Kidney (tissue), 14 donors: ENCODE measurements around the gene RNASE13. TPM values are rescaled to one million over a fixed set of nuclear protein-coding genes. Genes with fewer than 3 reads are reported as not detected.

Source experiments
- DNase-seq, 5 donors: peaks; one replicate each; pipeline ENCODE4 v3.0.0-alpha.2; 2013 to 2020
- FAIRE-seq: peaks from 2 replicates; lab custom pipeline; 2012; peaks lifted over from hg19 to GRCh38; lab: Jason Lieb, UNC
- H3K27ac ChIP-seq, 2 donors: one replicate each; pipeline ENCODE4 v1.7.0; 2013; ENCODE audit warnings: low read depth in 2 of 2, low read length in 2 of 2, inconsistent platforms in 1 of 2
- H3K27me3 ChIP-seq: one replicate; pipeline ENCODE4 v1.7.1; 2013; ENCODE audit warnings: low read length, inconsistent platforms; ENCODE audit not compliant: control insufficient read depth, insufficient read depth
- H3K36me3 ChIP-seq, 3 donors: one replicate each; pipeline versions ENCODE4 v1.7.0 to v1.7.1; 2013; ENCODE audit warnings: low read length in 3 of 3, control low read depth in 1 of 3, inconsistent platforms in 1 of 3; ENCODE audit not compliant: insufficient read depth in 3 of 3, control insufficient read depth in 2 of 3
- H3K4me1 ChIP-seq, 3 donors: one replicate each; pipeline versions ENCODE4 v1.7.0 to v1.7.1; 2013; ENCODE audit warnings: low read length in 3 of 3, inconsistent platforms in 1 of 3, low read depth in 1 of 3; ENCODE audit not compliant: control insufficient read depth in 2 of 3, insufficient read depth in 2 of 3
- H3K4me3 ChIP-seq, 3 donors: one replicate each; pipeline versions ENCODE4 v1.7.0 to v1.8.1; 2013; ENCODE audit warnings: low read length in 3 of 3, control low read depth in 1 of 3, inconsistent platforms in 1 of 3
- H3K9ac ChIP-seq, 3 donors: one replicate each; pipeline versions ENCODE4 v1.7.0 to v1.7.1; 2013; ENCODE audit warnings: low read length in 3 of 3, control low read depth in 1 of 3, inconsistent platforms in 1 of 3
- H3K9me3 ChIP-seq, 3 donors: one replicate each; pipeline versions ENCODE4 v1.7.0 to v1.7.1; 2013; ENCODE audit warnings: low read length in 3 of 3, control low read depth in 1 of 3, inconsistent platforms in 1 of 3; ENCODE audit not compliant: control insufficient read depth in 2 of 3, insufficient read depth in 1 of 3
- CTCF ChIP-seq: IDR thresholded peaks from 3 replicates; pipeline ENCODE4 v1.5.1; 2012; ENCODE audit warnings: mild to moderate bottlenecking, moderate library complexity, borderline replicate concordance; ENCODE audit not compliant: insufficient read depth; ENCODE audit errors: extremely low read depth
- intact Hi-C: fragments of 100-400 bp; cut with DNase I; formaldehyde crosslinking; loops from one replicate; pipeline ENCODE4 v1.11.1; 2022
- polyA plus RNA-seq: library from polyadenylated mRNA; stranded (reverse); fragments of 350-450 nt; fragmentation: Illumina TruSeq; extraction: RNeasy Lipid Tissue Mini Kit (QIAGEN cat#74804); gene quantifications from one replicate; pipeline ENCODE4 v1.2.3, GENCODE V29; 2014; ENCODE audit warnings: low read depth, low replicate concordance; ENCODE audit not compliant: insufficient read depth
- total RNA-seq: library from RNA; stranded (reverse); fragmentation: NEBNext Ultra II Directional; extraction: Animal tissue kit (Norgen Biotek cat#: 25700); gene quantifications from one replicate; pipeline ENCODE4 v1.2.1, GENCODE V29; 2021
- donor health status: control.
- donor health status: control.
- donor health status: control.
- donor health status: control.
- donor health status: control.
- donor health status: DM: yes; HTN: yes; CAD: no.
- donor health status: Normal renal cell carcinoma (clear cell type).

RNASE13 gene
- total and polyA plus RNA-seq, 2 donors from 2014 or later = not detected

GRCh38 chr14:20999591-20999990 is 35.0 kb downstream of the RNASE13 start:
- H3K36me3 ChIP-seq = peaks cover 4 to 29% (median 22%) of the 10 kb centered on the region in 3 donors
- no peak overlapping the region for H3K27ac ChIP-seq
- FAIRE-seq (no peak), DNase-seq (no peak)
- H3K9ac ChIP-seq = no peak overlapping the region
- H3K9me3 ChIP-seq = no peaks in the 10 kb centered on the region
- H3K27me3 ChIP-seq = no peaks in the 10 kb centered on the region
- intact Hi-C loops = no loop called here
- no peak overlapping the region for H3K4me3 ChIP-seq
- no peak for TF ChIP-seq CTCF
- no peaks in the 10 kb centered on the region for H3K4me1 ChIP-seq

GRCh38 chr14:20998674-20999366 is 35.8 kb downstream of the RNASE13 start, which contains the start of gene SLC39A2:
TSS of gene SLC39A2 (plus strand) at chr14:20999293. CDS start at chr14:20999447, 154 bp downstream.
- DNase-seq = peak in 2 of 5 donors; percentile 44 to 51
- H3K9me3 ChIP-seq = no peaks in the 10 kb centered on the region
- H3K4me3 ChIP-seq = no peak within 1 kb of the TSS
- TF ChIP-seq CTCF = no peak
- H3K4me1 ChIP-seq = no peaks in the 10 kb centered on the region
- peaks cover 6 to 37% (median 24%) of the 10 kb centered on the region in 3 donors for H3K36me3 ChIP-seq
- no peak within 1 kb of the TSS for H3K27ac ChIP-seq
- H3K27me3 ChIP-seq = no peaks in the 10 kb centered on the region
- FAIRE-seq = no peak
- intact Hi-C loops = no loop called here
- H3K9ac ChIP-seq = no peak within 1 kb of the TSS

- H3K9me3 ChIP-seq = no peaks in the 10 kb centered on the region
- no peaks in the 10 kb centered on the region for H3K4me1 ChIP-seq
- intact Hi-C loops = no loop called here
- H3K27ac ChIP-seq = no peak overlapping the region
- FAIRE-seq = no peak
- no peak for TF ChIP-seq CTCF
- DNase-seq = peak in 3 of 5 donors; percentile 29 to 58 (median 52)
- no peaks in the 10 kb centered on the region for H3K27me3 ChIP-seq
- H3K36me3 ChIP-seq = peaks cover 7 to 39% (median 26%) of the 10 kb centered on the region in 3 donors
- no peak overlapping the region for H3K9ac ChIP-seq
- no peak overlapping the region for H3K4me3 ChIP-seq
These were observed 36.5 kb downstream of the RNASE13 start for GRCh38 chr14:20998139-20998538.
